ENCODE results near the gene PPARA.

DNA sequence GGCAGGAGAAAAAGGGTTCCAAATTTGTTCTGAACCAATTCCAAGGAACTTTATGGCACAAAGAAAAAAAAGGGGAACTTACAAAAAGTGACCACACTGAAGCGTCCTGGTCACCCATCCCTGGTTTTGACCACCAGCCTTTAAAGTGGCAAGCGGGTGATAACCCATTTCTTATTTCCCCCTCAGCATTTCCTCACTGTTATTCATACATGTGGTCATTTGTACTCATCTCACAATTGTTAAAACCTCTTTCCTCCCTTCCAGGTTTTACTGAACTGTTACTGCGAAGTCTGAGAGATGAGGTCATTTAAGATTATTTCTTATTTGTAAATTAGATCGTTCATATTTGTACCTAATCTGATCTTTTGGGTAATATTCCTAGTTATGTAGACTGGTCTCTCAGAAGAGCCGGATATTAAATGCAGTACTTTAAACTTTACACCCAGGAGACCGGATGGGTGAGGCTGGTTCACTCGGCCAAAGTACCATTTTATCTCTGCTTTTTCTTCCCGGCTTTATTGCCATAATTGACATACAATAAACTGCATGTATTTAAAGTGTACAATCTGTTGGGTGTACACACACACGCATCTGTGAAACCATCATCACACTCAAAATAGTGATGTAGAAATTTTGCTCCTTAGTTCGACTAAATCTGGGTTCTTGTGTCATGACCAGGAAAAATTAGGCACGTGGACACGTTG lies 52.7 kb downstream of the PPARA start:
- TF ChIP-seq POLR2AphosphoS5 (IDR thresholded peaks at IDR 0.05) (no peak), POLR2A (IDR thresholded peaks at IDR 0.05) (no peak)
